ENCODE results near the gene ATP6V0E1. TPM values are rescaled to one million over a fixed set of nuclear protein-coding genes. Genes with fewer than 3 reads are reported as not detected.
"Not testable (repeated sequence)": the region's sequence is repeated elsewhere in the genome, so short reads cannot be mapped to it uniquely, and the experiment has no call there.

The ATP6V0E1 gene
- total and polyA plus RNA-seq, 2 experiments from 2014 or later = 75.9 to 250 TPM

DNA sequence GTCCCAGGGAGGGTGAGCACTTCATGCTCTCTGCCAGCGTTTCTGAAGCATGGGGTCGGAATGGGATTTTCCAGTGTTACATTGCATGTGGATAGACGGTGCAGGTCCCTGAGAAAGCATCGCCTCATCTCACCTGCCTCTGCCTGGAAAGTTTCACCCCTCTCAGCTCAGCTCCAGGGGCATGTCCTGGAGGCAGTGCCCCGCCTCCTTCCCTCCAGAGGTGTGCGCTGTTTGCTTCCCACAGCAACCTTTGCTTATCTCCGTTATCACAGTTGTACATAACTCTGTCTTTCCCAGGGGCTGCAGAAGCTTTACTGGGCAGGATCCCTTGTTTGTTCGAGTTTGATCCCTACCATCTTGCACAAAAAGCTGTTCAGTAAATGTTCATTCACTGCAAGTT, 61.9 kb downstream of the ATP6V0E1 start:
- H3K4me3 Mint-ChIP-seq = no peak overlapping the region
- H3K9me2 ChIP-seq (ENCODE audit: insufficient read depth) = no peaks in the 10 kb centered on the region

DNA sequence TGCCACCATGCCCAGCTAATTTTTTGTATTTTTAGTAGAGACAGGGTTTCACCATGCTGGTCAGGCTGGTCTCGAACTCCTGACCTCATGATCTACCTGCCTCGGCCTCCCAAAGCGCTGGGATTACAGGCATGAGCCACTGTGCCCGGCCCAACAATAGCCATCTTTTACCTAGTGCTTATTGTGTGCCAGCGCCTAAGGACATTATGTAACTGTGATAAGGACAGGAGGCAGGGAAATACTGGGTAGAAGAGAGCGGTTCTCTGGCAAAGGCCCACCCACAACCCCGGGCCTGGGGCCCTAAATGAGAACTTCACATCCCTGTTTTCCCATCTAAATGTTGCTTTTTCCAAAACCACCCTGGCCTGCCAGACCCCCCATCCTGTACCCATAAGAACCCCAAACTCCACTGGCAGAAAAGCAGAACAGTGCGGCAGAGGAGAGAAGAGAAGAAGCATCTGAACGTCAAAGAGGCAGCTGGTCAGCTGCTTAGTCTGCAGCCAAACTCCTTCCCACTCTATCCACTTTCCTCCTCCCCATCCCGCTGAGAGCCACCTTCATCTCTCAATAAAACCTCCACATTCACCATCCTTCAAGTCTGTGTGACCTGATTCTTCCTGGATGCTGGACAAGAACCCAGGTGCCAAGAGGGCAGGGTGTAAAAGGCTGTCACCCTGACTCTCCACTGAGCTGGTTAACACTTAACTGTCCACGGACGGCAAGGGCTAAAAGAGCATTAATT, 63.7 kb downstream of the ATP6V0E1 start:
- H3K9me3 Mint-ChIP-seq = not testable (repeated sequence)

More for the DNA sequence above, 61.9 kb downstream of the ATP6V0E1 start:
- H3K27ac ChIP-seq (ENCODE audit: low read depth) = no peak overlapping the region
- peak overlapping the region; percentile 39; the same call in 1 of the 2 replicates for H2AFZ ChIP-seq
- H3K9me3 Mint-ChIP-seq = peaks cover 2% of the 10 kb centered on the region; the same call in 2 of the 3 replicates
- H3K4me1 ChIP-seq (ENCODE audit: insufficient read depth) = 0 out of 2 replicates have a peak, but pooled peaks cover 8% of the 10 kb centered on the region
- DNase-seq (ENCODE audit: low spot score) = peak; percentile 55
- H3K79me2 ChIP-seq (replicated peaks; ENCODE audit: insufficient read depth) = no peaks in the 10 kb centered on the region
- no peaks in the 10 kb centered on the region for H3F3A ChIP-seq (replicated peaks; ENCODE audit: low read depth)
- H3K27me3 ChIP-seq (ENCODE audit: insufficient read depth) = no peaks in the 10 kb centered on the region
- H3K27me3 Mint-ChIP-seq (ENCODE audit: insufficient read depth, low read depth, poor library complexity) = peaks cover 9% of the 10 kb centered on the region
- H3K27ac Mint-ChIP-seq = peak overlapping the region; percentile 81
- no peaks in the 10 kb centered on the region for H3K36me3 ChIP-seq (ENCODE audit: insufficient read depth)
- no peak overlapping the region for H3K4me2 ChIP-seq
- no peaks in the 10 kb centered on the region for H4K20me1 ChIP-seq (replicated peaks; ENCODE audit: insufficient read depth)
- no peaks in the 10 kb centered on the region for H3K36me3 Mint-ChIP-seq (ENCODE audit: low read depth)
- no peak overlapping the region for H3K4me3 ChIP-seq
- peak; percentile 84 for ATAC-seq
- TF ChIP-seq CREB1 (CRISPR knock-in tag; IDR thresholded peaks at IDR 0.05; ENCODE audit: low read depth) = no peak
- TF ChIP-seq, protein P1, sequence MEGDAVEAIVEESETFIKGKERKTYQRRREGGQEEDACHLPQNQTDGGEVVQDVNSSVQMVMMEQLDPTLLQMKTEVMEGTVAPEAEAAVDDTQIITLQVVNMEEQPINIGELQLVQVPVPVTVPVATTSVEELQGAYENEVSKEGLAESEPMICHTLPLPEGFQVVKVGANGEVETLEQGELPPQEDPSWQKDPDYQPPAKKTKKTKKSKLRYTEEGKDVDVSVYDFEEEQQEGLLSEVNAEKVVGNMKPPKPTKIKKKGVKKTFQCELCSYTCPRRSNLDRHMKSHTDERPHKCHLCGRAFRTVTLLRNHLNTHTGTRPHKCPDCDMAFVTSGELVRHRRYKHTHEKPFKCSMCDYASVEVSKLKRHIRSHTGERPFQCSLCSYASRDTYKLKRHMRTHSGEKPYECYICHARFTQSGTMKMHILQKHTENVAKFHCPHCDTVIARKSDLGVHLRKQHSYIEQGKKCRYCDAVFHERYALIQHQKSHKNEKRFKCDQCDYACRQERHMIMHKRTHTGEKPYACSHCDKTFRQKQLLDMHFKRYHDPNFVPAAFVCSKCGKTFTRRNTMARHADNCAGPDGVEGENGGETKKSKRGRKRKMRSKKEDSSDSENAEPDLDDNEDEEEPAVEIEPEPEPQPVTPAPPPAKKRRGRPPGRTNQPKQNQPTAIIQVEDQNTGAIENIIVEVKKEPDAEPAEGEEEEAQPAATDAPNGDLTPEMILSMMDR (conservative IDR thresholded peaks at IDR 0.05; ENCODE audit: low read depth in 2 of 2) = 0 out of 4 replicates have a peak, but pooled peaks of 1 of the 2 experiments have one; percentile 11
- peaks cover 6% of the 10 kb centered on the region; the same call in 2 of the 3 replicates for H3K4me1 Mint-ChIP-seq

DNA sequence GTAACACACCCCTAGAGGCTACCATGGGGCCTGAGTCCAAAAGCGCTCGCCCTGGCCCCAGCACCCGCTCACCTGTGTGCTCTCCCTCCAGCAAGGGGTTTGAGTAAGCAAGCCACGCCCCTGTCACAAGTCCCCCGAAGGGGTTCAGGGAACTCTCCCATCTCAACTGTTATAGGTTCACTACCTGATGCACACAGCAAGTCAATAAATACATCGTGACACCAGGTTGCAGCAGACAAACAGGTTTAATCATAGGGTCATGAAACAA, 64.2 kb downstream of the ATP6V0E1 start:
- H3K27ac Mint-ChIP-seq = no peak overlapping the region
- H3K4me1 Mint-ChIP-seq = peaks cover 6% of the 10 kb centered on the region; the same call in 2 of the 3 replicates
- peak; percentile 77 for ATAC-seq

More for the DNA sequence above, 63.7 kb downstream of the ATP6V0E1 start:
- not testable (repeated sequence) for H3K36me3 ChIP-seq (ENCODE audit: insufficient read depth); H3K4me3 Mint-ChIP-seq; H3K27me3 ChIP-seq (ENCODE audit: insufficient read depth); H3K27me3 Mint-ChIP-seq (ENCODE audit: insufficient read depth, low read depth, poor library complexity); H3K4me1 ChIP-seq (ENCODE audit: insufficient read depth); H3K27ac ChIP-seq (ENCODE audit: low read depth); H3K9me2 ChIP-seq (ENCODE audit: insufficient read depth); H3K4me3 ChIP-seq; DNase-seq (ENCODE audit: low spot score); H3K4me2 ChIP-seq; H3K4me1 Mint-ChIP-seq; H4K20me1 ChIP-seq (replicated peaks; ENCODE audit: insufficient read depth); ATAC-seq; H3K27ac Mint-ChIP-seq; H3K79me2 ChIP-seq (replicated peaks; ENCODE audit: insufficient read depth); H3K36me3 Mint-ChIP-seq (ENCODE audit: low read depth); H3F3A ChIP-seq (replicated peaks; ENCODE audit: low read depth)
- H2AFZ ChIP-seq = 0 out of 2 replicates have a peak overlapping the region, but pooled peaks have one; percentile 72

More for the DNA sequence above, 64.2 kb downstream of the ATP6V0E1 start:
- peak; percentile 35 for DNase-seq (ENCODE audit: low spot score)
- Mint-ChIP-seq H3K9me3 (no peaks in the 10 kb centered on the region), H3K27me3 (ENCODE audit: insufficient read depth, low read depth, poor library complexity) (peaks cover 9% of the 10 kb centered on the region), H3K4me3 (no peak overlapping the region), H3K36me3 (ENCODE audit: low read depth) (no peaks in the 10 kb centered on the region)
- TF ChIP-seq JUNB (IDR thresholded peaks at IDR 0.05; ENCODE audit: unreplicated experiment) = no peak
- Histone ChIP-seq H3K79me2 (replicated peaks; ENCODE audit: insufficient read depth) (no peaks in the 10 kb centered on the region), H2AFZ (0 out of 2 replicates have a peak overlapping the region, but pooled peaks have one; percentile 72), H3K27me3 (ENCODE audit: insufficient read depth) (no peaks in the 10 kb centered on the region), H3K36me3 (ENCODE audit: insufficient read depth) (no peaks in the 10 kb centered on the region), H3K4me3 (no peak overlapping the region), H3F3A (replicated peaks; ENCODE audit: low read depth) (no peaks in the 10 kb centered on the region), H4K20me1 (replicated peaks; ENCODE audit: insufficient read depth) (no peaks in the 10 kb centered on the region), H3K4me1 (ENCODE audit: insufficient read depth) (0 out of 2 replicates have a peak, but pooled peaks cover 8% of the 10 kb centered on the region), H3K4me2 (no peak overlapping the region), H3K9me2 (ENCODE audit: insufficient read depth) (no peaks in the 10 kb centered on the region), H3K27ac (ENCODE audit: low read depth) (no peak overlapping the region)

Data from GM23338 (cell line).